HG03460 (cell line): Measurements from ENCODE around the gene DNAJB1.
"Not testable (repeated sequence)": the region's sequence is repeated elsewhere in the genome, so short reads cannot be mapped to it uniquely, and the experiment has no call there.

ENCODE experiments used
- ATAC-seq: cut with Tn5 transposase; IDR thresholded peaks from one replicate; pipeline ENCODE4 v1.9.1; 2021; ENCODE audit not compliant: unreplicated experiment

The DNAJB1 gene

DNA sequence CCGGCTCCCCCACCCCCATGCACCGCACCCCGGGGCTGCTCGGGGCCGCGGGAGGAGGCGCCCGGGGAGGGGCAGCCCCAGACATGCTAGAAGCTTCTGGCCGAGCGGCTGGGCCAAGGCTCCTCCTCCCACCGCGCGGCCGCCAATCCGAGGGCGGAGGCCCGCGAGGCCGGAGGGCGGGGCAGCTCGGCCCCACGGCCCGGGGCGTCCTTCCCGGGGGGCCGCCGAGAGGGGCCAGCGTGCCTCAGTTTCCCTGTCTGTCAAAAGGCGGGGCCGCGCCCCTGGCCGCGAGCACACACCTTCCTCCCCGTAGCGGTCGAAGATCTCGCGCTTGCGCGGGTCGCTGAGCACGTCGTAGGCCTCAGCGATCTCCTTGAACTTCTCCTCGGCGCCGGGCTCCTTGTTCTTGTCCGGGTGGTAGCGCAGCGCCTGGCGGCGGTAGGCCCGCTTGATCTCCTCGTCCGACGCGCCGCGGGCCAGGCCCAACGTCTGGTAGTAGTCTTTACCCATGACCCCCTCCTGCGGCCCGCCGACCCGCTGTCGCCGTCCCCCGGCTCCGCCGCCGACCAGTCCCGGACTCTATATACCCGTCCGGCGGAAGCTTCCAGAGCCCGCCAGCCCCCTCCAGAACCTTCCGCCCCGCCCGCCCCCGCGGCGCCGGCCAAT, at the start of gene DNAJB1:
TSS of gene DNAJB1 (minus strand) at position 558 of the 666 bp plus-strand sequence. CDS start at position 510, 48 bp downstream.
- ATAC-seq: peak; percentile 58

DNA sequence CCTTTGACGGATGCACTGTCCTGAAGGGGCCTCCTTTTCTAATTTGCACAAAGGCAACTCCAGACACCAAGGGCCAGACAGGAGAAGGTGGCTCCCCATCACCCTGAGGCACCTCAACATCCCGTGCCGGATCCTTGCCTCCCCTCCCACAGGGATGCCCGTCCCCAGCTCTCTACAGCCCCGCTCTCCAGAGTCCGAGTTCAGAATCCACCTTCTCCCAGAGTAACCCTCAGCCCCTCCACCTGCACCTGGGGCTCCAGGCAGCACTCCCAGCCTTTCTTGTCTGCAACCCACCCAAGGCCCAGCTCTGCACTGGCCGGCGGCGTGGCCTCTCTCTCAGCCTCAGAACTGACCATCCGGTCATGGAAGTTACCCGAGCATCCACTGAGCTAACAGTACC, 48.9 kb upstream of the DNAJB1 start:
- ATAC-seq: no peak

GRCh38 chr19:14566712-14567077, 48.5 kb upstream of the DNAJB1 start:
- ATAC-seq: no peak

GRCh38 chr19:14565765-14566711, 47.8 kb upstream of the DNAJB1 start:
- ATAC-seq: no peak

- ATAC-seq: no peak
Observed at GRCh38 chr19:14565298-14565679, 47.1 kb upstream of the DNAJB1 start.

DNA sequence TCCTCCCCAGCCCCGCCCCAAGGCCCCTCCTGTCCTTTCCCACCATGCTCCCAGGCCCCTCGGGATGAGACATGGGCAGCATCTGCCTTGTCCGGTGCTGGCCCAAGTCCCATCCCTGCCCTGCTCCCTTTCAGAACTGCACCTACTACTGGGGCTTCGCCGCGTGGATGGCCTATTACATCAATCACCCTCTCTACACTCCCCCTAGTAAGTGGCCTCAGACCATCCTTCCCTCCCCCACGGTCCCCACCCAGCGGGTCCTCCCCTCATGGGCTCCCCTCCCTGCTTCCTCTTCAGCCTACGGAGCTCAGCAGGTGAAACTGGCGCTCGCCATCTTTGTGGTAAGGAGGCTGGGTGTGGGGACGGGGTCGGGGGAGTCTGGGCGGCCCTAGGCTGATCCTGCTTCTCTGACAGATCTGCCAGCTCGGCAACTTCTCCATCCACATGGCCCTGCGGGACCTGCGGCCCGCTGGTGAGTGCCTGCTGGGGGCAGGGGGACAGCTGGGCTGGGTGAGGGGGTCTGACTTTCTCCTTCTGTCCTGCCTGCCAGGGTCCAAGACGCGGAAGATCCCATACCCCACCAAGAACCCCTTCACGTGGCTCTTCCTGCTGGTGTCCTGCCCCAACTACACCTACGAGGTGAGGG, 46.6 kb upstream of the DNAJB1 start:
- ATAC-seq: not testable (repeated sequence)

DNA sequence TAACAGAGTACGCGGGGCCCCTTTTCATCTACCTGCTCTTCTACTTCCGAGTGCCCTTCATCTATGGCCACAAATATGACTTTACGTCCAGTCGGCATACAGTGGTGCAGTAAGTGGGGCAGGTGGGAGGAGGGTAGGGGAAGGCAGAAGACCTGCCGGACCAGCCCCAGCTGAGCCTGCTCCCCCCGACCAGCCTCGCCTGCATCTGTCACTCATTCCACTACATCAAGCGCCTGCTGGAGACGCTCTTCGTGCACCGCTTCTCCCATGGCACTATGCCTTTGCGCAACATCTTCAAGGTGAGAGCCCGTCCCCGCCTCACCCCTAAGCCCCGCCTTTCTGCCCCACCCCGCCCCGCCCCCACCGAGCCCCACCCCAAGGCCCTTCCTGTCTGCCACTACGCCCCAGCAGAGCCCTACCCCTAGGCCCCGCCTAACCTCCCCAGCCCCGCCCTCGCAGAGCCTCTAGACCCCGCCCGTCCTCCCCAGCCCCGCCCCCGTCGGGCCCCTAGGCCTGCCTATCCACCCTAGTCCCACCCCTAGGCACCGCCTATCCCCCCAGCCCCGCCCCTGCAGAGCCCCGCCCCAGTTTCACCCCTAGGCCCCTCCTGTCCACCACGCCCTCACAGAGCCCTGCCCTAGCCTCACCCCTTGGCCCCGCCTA, 45.9 kb upstream of the DNAJB1 start:
- ATAC-seq: no peak

- ATAC-seq: no peak
Observed at GRCh38 chr19:14563590-14563926, 45.4 kb upstream of the DNAJB1 start.

DNA sequence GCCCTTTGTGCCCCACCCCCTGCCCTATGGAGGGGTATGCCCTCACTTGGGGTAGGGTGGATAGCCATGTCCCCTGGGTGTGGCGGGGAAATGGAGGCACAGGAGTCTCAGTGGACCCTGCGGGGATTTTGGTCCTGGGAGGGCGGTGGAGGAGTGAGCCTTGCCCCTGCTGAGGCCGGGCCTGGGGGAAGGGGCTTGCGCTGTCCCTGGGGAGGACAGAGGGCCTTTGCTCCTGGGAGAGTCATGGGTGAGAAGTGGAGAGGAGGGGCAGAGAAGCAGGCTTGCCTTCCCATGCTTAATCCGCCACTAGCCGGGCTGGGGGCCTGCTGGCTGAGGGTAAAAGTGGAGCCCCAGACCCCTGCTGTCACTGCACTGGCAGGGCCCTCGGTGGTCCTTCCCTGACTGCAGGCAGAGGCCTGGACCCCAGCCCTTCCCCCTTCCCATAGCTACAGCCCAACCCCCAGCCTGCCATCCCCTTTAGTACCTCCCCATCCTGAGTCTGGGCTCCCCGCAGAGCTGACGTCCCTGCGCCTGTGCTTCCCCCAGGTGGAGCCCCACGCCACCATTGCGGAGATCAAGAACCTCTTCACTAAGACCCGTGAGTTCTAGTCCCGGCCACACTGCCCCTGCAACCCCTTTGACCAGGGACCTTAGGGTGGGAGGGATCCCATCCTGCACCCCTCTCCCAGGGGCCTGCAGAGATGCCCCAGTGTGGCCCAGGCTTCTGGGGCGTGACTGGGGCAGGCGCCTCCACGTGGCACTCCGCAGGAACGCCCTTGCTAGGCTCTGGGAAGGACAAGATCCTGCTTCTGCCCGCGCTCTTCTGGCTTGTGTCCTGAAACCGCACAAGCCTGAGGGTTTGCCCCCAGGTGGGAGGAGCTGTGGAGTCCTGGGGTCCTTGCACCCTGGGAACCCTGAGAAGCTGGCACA, 44.7 kb upstream of the DNAJB1 start:
- no peak for ATAC-seq

- ATAC-seq: no peak
Observed at GRCh38 chr19:14561847-14562351, 43.7 kb upstream of the DNAJB1 start.

GRCh38 chr19:14561249-14561648, 43.1 kb upstream of the DNAJB1 start:
- no peak for ATAC-seq

DNA sequence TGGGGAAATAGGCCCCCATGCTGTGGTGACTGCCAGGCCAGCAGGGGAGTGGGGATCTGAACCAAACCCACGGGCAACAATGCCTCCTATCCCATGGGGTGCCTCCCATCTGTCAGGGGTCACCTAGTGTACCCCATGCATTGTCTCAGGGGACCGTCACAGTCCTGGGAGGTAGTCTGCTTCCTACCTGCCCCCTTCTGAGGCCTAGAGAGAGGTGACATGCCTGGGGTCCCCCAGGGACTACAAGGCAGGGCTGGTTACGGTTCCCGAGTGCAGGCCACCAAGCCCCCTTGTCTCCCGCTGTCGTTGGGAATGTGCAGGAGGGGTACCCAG, 42.5 kb upstream of the DNAJB1 start:
- no peak for ATAC-seq

DNA sequence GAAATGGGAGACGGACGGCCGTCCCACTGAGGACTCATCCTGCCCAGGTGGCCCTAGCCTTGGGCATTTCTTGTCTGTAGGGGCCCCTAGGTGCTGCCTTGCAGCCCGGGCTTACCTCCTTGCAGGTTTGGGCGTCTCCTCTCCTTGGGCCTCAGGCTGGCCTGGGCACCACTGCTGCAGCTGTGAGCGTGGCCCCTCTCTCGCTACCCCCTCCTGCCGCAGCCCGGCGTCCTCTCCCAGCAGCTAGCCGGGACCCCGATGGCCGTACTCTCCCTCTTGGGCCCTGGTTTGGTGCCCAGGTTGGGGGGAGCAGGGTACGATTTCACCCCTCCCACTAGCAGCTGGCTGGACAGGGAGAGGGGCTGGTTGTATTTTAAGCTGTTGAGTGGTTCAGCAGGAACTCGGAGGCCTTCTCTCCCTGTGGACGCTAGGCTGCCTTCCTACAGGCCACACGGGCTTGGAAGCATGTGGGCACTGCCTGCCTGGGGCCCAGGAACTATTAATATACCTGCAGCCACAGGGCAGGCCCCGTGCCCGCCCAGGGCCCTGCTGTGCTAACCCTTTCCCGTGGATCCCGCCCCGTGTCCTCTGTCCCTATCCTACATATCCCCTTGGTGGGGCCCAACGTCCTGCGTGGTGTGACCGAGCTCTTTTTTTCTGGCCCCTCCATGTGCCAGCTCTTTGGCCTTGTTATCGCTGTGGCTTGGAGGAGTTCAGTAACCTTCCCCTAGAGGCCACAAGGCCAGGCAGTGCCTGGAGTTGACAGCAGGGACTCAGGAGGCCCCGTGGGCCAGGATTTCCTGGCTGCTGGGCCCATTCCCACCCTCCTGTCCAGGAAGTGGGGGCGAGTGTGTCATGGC, 41.9 kb upstream of the DNAJB1 start:
- no peak for ATAC-seq

DNA sequence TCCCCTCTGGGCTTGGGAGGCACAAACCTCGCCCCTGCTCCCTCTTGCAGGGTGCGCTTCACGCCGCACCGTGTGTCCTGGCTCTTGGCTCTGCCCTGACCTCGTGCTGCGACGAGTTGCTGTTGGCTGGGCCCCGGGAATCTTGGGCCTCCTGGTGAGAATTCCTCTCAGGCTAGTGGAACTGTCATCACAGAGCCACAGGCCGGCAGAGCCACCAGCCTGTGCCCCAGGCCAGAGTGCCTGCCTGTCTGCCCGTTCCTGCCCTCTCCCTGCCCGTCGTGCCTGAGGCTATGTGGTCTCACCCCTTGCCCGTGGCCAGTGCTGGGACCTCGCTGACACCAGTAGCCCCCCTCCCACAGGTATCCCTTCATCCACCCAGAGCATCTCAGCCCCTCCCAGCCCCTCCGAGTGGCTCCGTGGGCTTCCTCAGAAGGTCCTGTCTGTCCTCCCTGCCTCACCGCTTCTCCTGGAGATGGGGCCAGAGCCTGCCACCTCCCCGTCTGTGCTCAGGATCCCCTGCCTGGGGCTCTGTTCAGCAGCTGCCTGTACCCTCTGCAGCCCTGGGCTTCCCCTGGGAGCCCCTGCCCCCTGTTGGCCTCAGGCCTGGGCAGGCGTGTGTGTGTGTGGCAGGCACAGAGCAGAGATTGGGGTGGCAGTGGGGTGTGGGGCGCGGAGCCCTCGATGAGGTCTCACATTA, 40.3 kb upstream of the DNAJB1 start:
- no peak for ATAC-seq

DNA sequence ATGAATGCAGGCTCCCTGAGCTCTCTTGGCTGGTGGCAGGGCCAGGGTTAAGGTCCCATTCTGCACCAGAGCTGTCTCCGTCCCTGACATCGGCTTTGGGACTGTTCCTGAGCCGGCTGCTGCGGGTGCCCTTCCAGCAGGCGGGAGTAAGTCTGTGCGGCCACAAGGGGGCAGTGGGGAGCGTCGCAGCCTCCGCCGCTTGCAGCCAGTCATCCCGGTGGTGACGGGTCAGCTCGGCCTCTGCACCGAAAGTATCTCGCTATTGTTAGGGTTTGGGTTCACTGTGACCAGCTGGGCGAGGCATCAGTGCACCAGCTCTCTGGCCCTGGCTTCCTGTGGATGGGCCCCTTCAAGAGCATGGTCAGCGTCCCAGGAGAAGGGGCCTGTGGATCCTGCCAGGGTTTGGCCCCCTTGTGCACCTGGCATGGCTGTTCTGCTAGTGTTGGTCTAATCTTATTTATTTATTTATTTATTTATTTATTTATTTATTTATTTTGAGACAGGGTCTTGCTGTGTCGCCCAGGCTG, 38.5 kb upstream of the DNAJB1 start:
- no peak for ATAC-seq

DNA sequence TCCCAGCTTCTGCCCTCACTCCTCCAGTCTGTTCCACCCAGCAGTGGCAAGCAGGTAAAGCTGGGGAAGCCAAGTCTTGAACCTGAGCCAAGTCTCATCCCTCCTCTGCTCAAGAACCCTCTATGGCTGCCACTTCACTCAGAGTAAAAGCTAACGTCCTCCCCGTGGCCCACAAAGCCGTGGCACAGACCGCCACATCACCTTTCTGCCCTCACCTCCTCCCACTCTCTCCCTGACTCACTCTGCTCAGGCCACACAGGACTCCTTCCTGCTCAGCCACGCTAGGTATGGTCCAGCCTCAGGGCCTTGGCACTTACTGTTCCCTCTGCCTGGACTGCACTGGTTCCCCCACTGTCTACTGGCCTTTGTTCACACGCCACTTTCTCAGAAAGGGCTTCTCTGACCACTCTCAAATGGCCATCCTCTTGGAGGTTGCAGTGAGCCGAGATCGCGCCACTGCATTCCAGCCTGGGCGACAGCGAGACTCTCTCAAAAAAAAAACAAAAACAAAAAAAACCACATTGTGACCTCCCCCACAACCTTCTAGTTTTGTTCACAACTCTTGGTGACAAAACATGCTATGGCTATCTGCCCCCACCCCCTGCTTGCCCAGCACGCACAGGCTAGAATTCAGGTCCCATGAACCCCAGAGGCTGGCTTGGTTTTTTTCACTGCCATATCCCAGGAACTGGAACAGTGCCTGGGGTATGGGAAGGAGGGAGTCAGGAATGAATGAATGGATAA, 37.9 kb upstream of the DNAJB1 start:
- ATAC-seq: no peak

- ATAC-seq: no peak
Observed at GRCh38 chr19:14554382-14554812, 36.2 kb upstream of the DNAJB1 start.

GRCh38 chr19:14553939-14554243, 35.7 kb upstream of the DNAJB1 start:
- no peak for ATAC-seq
